ENCODE data around the gene FAXDC2.

DNA sequence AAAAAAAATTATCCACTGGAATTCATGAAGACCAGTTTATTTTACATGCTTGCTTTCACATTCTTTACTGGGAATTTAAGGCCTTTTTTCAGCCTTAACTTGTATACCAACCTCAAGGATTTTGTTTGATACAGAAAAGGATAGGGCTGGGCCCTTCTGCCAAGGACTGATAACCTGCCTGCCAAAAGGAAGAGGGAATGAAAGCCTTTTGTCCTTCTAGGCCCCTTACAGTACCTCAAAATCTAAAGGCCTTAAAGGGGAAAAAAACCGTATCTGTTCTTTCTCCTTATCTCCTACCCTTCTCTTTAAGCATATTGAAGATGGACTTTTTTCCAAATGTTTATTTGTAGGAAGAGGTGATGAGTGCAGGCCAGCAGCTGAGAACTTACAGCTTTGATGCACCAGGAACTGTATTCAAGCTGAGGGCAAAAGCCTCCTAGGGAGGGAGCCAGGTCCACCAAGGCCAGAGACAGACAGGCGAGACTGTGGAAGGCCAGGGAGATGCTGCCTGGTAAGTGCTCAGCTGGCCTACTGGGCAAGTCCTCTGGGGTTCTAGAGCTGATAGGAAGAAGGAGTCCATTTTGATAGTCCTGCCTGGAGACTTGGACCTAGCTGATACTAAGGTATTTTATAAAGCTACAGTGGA, 31.8 kb downstream of the FAXDC2 start:
- TF ChIP-seq, protein P1, sequence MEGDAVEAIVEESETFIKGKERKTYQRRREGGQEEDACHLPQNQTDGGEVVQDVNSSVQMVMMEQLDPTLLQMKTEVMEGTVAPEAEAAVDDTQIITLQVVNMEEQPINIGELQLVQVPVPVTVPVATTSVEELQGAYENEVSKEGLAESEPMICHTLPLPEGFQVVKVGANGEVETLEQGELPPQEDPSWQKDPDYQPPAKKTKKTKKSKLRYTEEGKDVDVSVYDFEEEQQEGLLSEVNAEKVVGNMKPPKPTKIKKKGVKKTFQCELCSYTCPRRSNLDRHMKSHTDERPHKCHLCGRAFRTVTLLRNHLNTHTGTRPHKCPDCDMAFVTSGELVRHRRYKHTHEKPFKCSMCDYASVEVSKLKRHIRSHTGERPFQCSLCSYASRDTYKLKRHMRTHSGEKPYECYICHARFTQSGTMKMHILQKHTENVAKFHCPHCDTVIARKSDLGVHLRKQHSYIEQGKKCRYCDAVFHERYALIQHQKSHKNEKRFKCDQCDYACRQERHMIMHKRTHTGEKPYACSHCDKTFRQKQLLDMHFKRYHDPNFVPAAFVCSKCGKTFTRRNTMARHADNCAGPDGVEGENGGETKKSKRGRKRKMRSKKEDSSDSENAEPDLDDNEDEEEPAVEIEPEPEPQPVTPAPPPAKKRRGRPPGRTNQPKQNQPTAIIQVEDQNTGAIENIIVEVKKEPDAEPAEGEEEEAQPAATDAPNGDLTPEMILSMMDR (IDR thresholded peaks at IDR 0.05 in 8 of 11, conservative IDR thresholded peaks at IDR 0.05 in 3 of 11) = no peak
- no peak for TF ChIP-seq POLR2A (IDR thresholded peaks at IDR 0.05)
